OCI-LY3 (cell line): Measurements from ENCODE around the gene MCEMP1.

Experiments used
- CTCF ChIP-seq: fragments of 200-600, 300-600 bp; sonication (generic); IDR thresholded peaks from 2 replicates; pipeline ENCODE4 v1.5.1; 2014; ENCODE audit warnings: antibody characterized with exemption, low read length, low read depth
- EZH2phosphoT487 ChIP-seq: fragments of 200-600 bp; shearing (Covaris generic); IDR thresholded peaks from 2 replicates; pipeline ENCODE4 v1.6.1; 2018; ENCODE audit warnings: antibody characterized with exemption, mixed run types, low read depth

DNA sequence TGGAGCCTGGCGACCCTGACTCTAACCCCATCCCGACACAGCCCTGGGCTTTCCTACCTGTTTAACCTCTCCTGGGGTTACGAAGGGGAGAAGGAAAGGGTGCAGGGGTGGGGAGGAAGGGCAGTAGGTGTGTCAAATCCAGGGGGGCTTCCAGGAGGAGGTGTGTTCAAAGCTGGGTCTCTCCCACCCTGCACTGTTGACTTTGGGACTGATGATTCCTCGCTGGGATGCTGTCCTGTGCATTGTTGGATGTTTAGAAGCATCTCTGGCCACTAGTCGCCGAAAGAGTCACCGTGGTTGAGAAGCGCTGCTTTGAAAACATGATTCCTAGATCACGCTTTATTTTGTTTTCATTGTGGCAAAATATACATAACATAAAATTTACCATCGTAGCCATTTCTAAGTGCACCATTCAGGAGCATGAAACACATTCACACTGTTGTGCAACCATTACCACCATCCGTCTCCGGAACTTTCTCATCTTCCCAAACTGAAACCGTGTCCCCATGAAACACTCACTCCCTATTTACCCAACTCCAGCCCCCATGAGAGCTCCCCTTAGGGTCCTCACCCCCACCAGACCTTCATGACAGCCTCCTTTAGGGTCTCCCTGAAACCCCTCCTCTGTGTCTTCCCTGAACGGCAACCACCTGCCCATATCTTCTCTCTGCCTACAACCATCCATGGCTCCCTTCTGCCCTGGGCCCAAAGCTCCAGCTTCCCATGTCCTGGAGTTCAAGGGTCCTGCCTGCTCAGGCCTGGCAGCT is 29.5 kb downstream of the MCEMP1 start:
- TF ChIP-seq CTCF = no peak
- no peak for TF ChIP-seq EZH2phosphoT487
